Esophagus mucosa (tissue), 1 donor: ENCODE results near the gene ENOX1. TPM values are rescaled to one million over a fixed set of nuclear protein-coding genes. Genes with fewer than 3 reads are reported as not detected.

Experiments used
- ATAC-seq: fragments of 200-7000 bp; cut with Tn5 transposase; one replicate; pipeline ENCODE4 v1.9.1; 2020
- total RNA-seq: library from RNA; stranded (reverse); gene quantifications from one replicate; pipeline ENCODE4 v1.2.4, GENCODE V29; 2023
- donor health status: DM: yes; HTN: yes; CAD: no.

The ENOX1 gene
- total RNA-seq, 1 donor from 2014 or later: 0.12 TPM

DNA sequence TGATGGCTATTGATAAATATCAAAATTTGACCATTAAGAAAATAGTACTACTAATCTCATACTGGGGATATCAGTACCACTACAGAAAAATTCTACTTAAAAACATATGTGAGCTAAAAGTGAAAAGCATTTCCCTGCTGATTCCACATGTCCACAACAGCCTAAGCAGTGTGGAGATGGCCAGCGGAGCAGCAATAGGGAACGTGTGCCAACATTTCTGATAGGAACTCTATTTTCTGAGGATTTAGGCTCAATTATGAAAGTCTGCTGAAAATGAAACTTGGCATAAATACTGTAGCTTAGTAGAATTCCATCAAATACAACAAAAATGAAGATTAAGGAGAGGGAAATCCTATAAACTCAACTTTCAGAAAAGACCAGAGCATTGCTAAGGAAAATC is 311.6 kb downstream of the ENOX1 start:
- ATAC-seq: no peak

DNA sequence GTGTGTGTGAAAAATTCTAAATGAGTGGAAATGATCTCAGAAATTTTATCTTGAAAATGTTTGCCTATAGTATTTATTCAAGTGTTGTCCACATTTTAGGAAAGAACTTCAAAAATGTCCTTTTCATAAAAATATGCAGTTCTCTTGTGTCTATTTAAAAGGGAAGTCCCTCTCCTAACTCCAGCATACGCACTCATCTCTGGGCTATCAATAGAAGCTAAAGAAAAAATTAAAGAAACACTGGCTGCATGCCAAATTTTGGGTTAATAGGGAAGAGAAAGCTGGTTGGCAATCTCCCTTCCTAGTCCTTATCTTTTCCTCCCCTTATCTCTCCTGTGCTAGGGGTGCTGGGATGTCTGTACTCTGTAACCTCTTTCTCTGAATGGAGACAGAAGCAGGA is 313.3 kb downstream of the ENOX1 start:
- ATAC-seq: no peak

- ATAC-seq: no peak
These were observed 313.8 kb downstream of the ENOX1 start for GRCh38 chr13:43472980-43473379.

GRCh38 chr13:43472339-43472738 is 314.4 kb downstream of the ENOX1 start:
- no peak for ATAC-seq

GRCh38 chr13:43470610-43471009 is 316.2 kb downstream of the ENOX1 start:
- ATAC-seq: no peak

DNA sequence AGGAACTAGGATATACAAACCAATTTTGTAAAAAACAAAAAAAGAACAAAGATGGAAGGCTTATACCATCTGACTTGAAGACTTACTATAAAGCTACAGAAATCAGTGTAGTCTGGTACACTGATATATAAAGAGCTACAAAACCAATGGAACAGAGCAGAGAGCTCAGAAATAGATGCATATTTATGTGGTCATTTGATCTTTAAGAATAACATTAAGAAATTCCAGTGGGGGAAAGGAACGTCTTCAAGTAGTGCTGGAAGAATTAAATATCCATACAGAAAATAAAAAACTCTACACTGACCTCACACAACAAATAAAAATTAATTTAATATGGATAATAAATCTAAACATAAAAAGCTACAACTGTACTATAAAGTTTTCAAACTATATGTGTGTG is 317.0 kb downstream of the ENOX1 start:
- ATAC-seq: no peak

DNA sequence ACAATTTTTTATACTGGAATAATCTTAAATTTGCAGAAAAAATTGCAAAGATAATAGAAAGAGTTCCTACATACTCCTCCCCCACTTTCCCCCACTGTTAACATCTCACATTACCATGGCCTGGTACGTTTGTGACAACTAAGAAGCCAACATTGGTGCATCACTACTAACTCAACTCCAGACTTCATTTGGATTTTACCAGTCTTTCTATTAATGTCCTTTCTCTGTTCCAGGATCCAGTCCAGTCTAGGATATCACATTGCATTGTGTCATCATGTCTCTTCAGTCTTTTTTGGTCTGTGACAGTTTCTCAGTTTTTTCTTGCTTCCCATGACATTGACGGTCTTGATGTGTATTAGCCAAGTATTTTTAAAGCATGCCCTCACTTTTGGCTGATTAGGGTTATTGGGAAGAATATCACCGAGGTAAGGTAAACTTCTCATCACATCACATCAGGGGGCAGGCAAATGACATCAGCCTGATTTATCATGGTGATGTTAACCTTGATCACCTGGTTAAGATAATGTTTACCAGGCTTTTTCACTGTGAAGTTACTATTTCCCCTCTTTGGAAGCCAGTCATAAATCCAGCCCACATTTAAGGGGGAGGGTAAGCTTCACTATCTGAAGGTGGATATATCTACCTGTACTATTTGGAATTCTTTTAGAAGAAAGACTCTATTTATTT is 322.1 kb downstream of the ENOX1 start:
- ATAC-seq: no peak

GRCh38 chr13:43448605-43449336 is 338.0 kb downstream of the ENOX1 start:
- no peak for ATAC-seq

DNA sequence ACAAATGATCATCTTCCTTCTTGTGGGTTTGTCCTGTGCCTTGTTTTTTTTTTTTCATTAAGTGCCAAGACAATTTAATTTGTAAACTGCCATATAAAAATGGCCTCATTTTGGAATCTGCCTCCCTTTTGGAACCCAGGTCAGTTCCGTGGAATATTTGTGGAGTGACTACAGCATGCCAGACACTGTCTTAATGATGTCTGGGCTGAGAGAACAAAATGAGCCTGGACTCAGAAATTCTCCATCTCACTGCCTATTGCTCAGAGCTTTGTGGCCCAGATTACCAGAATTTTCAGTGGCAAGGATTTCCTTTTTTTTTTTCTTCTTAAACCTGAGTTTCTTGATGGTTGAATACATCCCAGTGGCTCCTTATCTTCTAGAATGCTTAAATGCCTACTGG is 340.6 kb downstream of the ENOX1 start:
- no peak for ATAC-seq

DNA sequence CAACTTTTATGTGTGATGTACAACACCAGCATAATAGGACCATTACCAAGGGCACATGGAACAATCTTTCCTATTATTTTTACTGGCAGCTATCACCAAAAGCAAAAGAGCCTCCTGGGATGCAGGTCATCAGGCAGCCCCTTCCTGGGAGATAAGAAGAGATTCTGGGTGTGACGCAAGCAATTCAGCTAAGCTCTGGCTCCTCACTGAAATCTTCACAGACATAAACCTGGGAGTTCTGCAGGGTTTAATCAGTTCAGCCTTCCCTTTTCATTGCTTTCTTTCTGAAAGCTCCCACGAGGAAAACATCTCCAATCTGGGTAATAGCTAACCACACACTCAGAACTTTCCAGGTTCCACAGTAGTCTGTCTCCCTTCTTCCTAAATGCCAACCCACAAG is 341.1 kb downstream of the ENOX1 start:
- no peak for ATAC-seq

GRCh38 chr13:43444081-43444480 is 342.7 kb downstream of the ENOX1 start:
- no peak for ATAC-seq

GRCh38 chr13:43441899-43442499 is 344.8 kb downstream of the ENOX1 start:
- no peak for ATAC-seq

GRCh38 chr13:43441464-43441863 is 345.3 kb downstream of the ENOX1 start:
- ATAC-seq: no peak

- no peak for ATAC-seq
These were observed 352.6 kb downstream of the ENOX1 start for GRCh38 chr13:43434191-43434590.

- ATAC-seq: no peak
These were observed 353.1 kb downstream of the ENOX1 start for GRCh38 chr13:43433691-43434141.

DNA sequence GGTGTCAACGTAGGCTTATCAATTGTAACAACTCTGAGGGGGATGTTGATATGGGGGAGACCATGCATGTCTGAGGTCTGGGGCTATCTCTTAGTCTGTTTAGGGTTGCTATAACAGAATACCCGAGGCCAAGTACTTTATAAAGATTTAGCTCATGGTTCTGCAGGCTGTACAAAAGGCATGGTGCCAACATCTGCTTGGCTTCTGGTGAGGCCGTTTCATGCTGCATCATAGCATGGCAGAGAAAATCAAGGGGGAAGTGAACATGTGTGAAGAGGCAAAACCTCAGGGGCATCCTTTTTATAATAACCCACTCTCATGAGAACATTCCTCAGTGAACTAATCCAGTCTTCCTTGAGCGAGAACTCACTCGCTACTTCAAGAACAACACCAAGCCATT is 353.8 kb downstream of the ENOX1 start:
- ATAC-seq: no peak

GRCh38 chr13:43431841-43432240 is 354.9 kb downstream of the ENOX1 start:
- ATAC-seq: no peak

GRCh38 chr13:43431290-43431716 is 355.5 kb downstream of the ENOX1 start:
- ATAC-seq: no peak

DNA sequence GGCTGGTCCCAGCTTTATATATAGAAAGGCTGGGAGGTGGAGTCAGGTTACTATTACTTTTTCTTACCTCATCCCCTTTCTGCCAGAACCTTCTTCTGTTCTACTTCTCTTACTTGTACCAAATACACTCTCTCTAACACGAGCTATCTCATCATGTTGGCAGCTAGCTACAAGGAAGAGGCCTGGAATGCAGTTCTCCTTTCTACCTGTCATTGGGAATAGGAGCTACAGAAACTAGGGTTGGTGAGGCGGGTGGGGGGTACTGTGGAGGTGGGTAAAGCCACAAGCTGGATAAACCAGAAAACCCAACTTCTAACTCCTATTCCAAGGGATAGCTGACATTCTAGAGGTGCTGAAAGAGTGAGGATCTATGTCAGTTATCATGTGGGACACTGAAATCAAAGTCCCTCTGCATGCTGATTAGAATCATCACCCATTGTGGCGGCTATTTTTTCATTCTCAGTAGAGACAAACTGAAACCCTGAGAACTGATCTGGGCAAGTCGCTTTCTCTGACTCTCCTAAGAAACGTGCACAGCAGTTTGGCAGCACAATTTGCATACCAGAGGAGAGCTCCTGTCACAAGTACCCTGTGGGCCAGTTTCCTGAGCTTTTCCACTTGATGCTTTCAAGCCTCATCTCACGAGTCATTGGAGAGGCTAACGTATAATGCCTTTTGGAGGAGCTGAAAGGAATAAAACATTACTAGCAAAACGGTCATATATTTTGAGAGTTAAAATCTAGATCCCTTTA is 358.1 kb downstream of the ENOX1 start:
- ATAC-seq: no peak

GRCh38 chr13:43426355-43426754 is 360.4 kb downstream of the ENOX1 start:
- no peak for ATAC-seq

DNA sequence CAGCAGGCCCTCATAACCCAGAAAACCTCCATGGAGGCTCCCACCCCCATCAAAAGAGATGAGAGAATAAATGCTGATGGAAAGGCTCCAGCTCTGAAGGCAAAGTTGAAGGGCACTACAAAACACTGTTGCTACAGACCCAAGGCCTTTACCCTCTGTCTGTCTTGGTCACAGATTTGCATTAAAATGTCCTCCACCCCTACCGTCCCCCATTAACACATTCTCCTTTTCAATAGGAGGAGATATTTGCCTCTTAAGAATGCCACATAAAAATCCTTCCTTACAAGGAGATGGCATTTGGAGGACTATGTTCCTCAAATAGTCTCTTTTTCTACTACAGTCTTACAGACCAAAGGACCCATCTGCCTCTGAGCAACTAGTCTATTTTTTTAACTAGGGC is 361.5 kb downstream of the ENOX1 start:
- ATAC-seq: no peak

GRCh38 chr13:43424412-43424811 is 362.4 kb downstream of the ENOX1 start:
- no peak for ATAC-seq

- no peak for ATAC-seq
These were observed 364.7 kb downstream of the ENOX1 start for GRCh38 chr13:43422116-43422515.
